ENCODE measurements around the gene INCA1. TPM values are rescaled to one million over a fixed set of nuclear protein-coding genes. Genes with fewer than 3 reads are reported as not detected.

The INCA1 gene
- total and polyA plus RNA-seq, 2 of the 8 experiments (the other 6 are each of a cell fraction or from before 2014, with no cell fraction given): 0.89 to 1.4 TPM

- TF ChIP-seq POLR2A (IDR thresholded peaks at IDR 0.05; ENCODE audit: control extremely low read depth in 1 of 2, low read depth in 2 of 2, low read length in 2 of 2) (peak in 1 of 2 experiments; percentile 80; a peak in 1 of 3 replicates), SIX5 (IDR thresholded peaks at IDR 0.05; ENCODE audit: low read depth, low read length) (peak; percentile 29; the same call in 1 of the 2 replicates), NANOG (IDR thresholded peaks at IDR 0.05; ENCODE audit: insufficient read depth, low read depth, low read length, poor library complexity, severe bottlenecking) (no peak), POLR2AphosphoS5 (IDR thresholded peaks at IDR 0.05; ENCODE audit: low read depth, low read length) (peak; percentile 95; the same call in 1 of the 2 replicates)
Observed at GRCh38 chr17:4945176-4945943, 52.0 kb downstream of the INCA1 start (continued).

Data from H1 (cell line).